ENCODE measurements around the gene FUNDC2.

Gene FUNDC2

GRCh38 chrX:155054255-155054654, 27.6 kb downstream of the FUNDC2 start:
- Histone ChIP-seq H3K4me2 (ENCODE audit: insufficient read depth, low read length, poor library complexity, severe bottlenecking) (no peak overlapping the region), H3K23ac (ENCODE audit: low read depth, low read length, poor library complexity) (no peak overlapping the region), H4K8ac (ENCODE audit: low read depth, low read length) (no peak overlapping the region), H2BK120ac (ENCODE audit: low read depth, low read length) (no peak overlapping the region), H3K36me3 (replicated peaks in 1 of 2; ENCODE audit: control insufficient read depth in 2 of 2, insufficient read depth in 2 of 2, low read length in 2 of 2) (peaks cover 0 to 46% of the 10 kb centered on the region in 2 donors), H3K14ac (ENCODE audit: low read length) (no peak overlapping the region), H3K9ac (ENCODE audit: low read depth, low read length, poor library complexity) (no peak overlapping the region), H4K91ac (ENCODE audit: low read depth, low read length, poor library complexity) (no peak overlapping the region), H2AK5ac (ENCODE audit: low read depth, low read length) (no peak overlapping the region), H3K27ac (replicated peaks; ENCODE audit: low read length) (no peak overlapping the region), H3K4me1 (ENCODE audit: control insufficient read depth in 2 of 2, insufficient read depth in 1 of 2, low read depth in 1 of 2, low read length in 2 of 2) (peaks cover 0 to 5% of the 10 kb centered on the region in 2 donors), H3K79me1 (ENCODE audit: low read depth, low read length) (peaks cover under 1% of the 10 kb centered on the region), H3K4me3 (ENCODE audit: low read length in 2 of 2) (no peak overlapping the region), H2AFZ (ENCODE audit: low read length) (no peak overlapping the region), H3K27me3 (ENCODE audit: control insufficient read depth in 3 of 3, insufficient read depth in 3 of 3, low read depth in 1 of 3, low read length in 3 of 3) (no peaks in the 10 kb centered on the region), H2BK12ac (ENCODE audit: low read length) (no peak overlapping the region), H2BK5ac (ENCODE audit: low read length) (no peak overlapping the region), H3K9me3 (replicated peaks in 1 of 2; ENCODE audit: control insufficient read depth in 2 of 2, insufficient read depth in 1 of 2, low read depth in 1 of 2, low read length in 2 of 2) (no peaks in the 10 kb centered on the region), H2BK15ac (ENCODE audit: low read length) (no peak overlapping the region), H3K18ac (ENCODE audit: low read length) (no peak overlapping the region), H3K4ac (ENCODE audit: low read length) (no peak overlapping the region)
- no CpG with 5 or more reads among the region's 4 CpGs for WGBS, 2 donors (ENCODE audit: extremely low coverage in 2 of 2, insufficient read length in 2 of 2, insufficient replicate concordance in 1 of 2)
- DNase-seq (ENCODE audit: low spot score): no peak

- Histone ChIP-seq H2AFZ (ENCODE audit: low read length) (no peak overlapping the region), H2BK120ac (ENCODE audit: low read depth, low read length) (no peak overlapping the region), H3K27ac (replicated peaks; ENCODE audit: low read length) (no peak overlapping the region), H2BK12ac (ENCODE audit: low read length) (no peak overlapping the region), H3K14ac (ENCODE audit: low read length) (no peak overlapping the region), H3K4me2 (ENCODE audit: insufficient read depth, low read length, poor library complexity, severe bottlenecking) (no peak overlapping the region), H3K79me1 (ENCODE audit: low read depth, low read length) (no peaks in the 10 kb centered on the region), H4K91ac (ENCODE audit: low read depth, low read length, poor library complexity) (no peak overlapping the region), H3K4me3 (ENCODE audit: low read length in 2 of 2) (no peak overlapping the region), H4K8ac (ENCODE audit: low read depth, low read length) (no peak overlapping the region), H3K4ac (ENCODE audit: low read length) (no peak overlapping the region), H3K9ac (ENCODE audit: low read depth, low read length, poor library complexity) (no peak overlapping the region), H3K18ac (ENCODE audit: low read length) (no peak overlapping the region), H3K9me3 (replicated peaks in 1 of 2; ENCODE audit: control insufficient read depth in 2 of 2, insufficient read depth in 1 of 2, low read depth in 1 of 2, low read length in 2 of 2) (no peaks in the 10 kb centered on the region), H2AK5ac (ENCODE audit: low read depth, low read length) (no peak overlapping the region), H3K27me3 (ENCODE audit: control insufficient read depth in 3 of 3, insufficient read depth in 3 of 3, low read depth in 1 of 3, low read length in 3 of 3) (no peaks in the 10 kb centered on the region), H2BK15ac (ENCODE audit: low read length) (no peak overlapping the region), H3K23ac (ENCODE audit: low read depth, low read length, poor library complexity) (no peak overlapping the region), H2BK5ac (ENCODE audit: low read length) (no peak overlapping the region), H3K36me3 (replicated peaks in 1 of 2; ENCODE audit: control insufficient read depth in 2 of 2, insufficient read depth in 2 of 2, low read length in 2 of 2) (peaks cover 0 to 54% of the 10 kb centered on the region in 2 donors), H3K4me1 (ENCODE audit: control insufficient read depth in 2 of 2, insufficient read depth in 1 of 2, low read depth in 1 of 2, low read length in 2 of 2) (peaks cover 0 to 5% of the 10 kb centered on the region in 2 donors)
- no peak for DNase-seq (ENCODE audit: low spot score)
- no CpG with 5 or more reads among the region's 3 CpGs for WGBS, 2 donors (ENCODE audit: extremely low coverage in 2 of 2, insufficient read length in 2 of 2, insufficient replicate concordance in 1 of 2)
Observed at GRCh38 chrX:155055494-155055893, 28.9 kb downstream of the FUNDC2 start.

GRCh38 chrX:155056471-155056870, 29.8 kb downstream of the FUNDC2 start:
- Histone ChIP-seq H3K18ac (ENCODE audit: low read length) (no peak overlapping the region), H3K4me3 (ENCODE audit: low read length in 2 of 2) (no peak overlapping the region), H3K27ac (replicated peaks; ENCODE audit: low read length) (no peak overlapping the region), H3K27me3 (ENCODE audit: control insufficient read depth in 3 of 3, insufficient read depth in 3 of 3, low read depth in 1 of 3, low read length in 3 of 3) (no peaks in the 10 kb centered on the region), H2BK5ac (ENCODE audit: low read length) (no peak overlapping the region), H4K8ac (ENCODE audit: low read depth, low read length) (no peak overlapping the region), H3K4me1 (ENCODE audit: control insufficient read depth in 2 of 2, insufficient read depth in 1 of 2, low read depth in 1 of 2, low read length in 2 of 2) (peaks cover 0 to 5% of the 10 kb centered on the region in 2 donors), H3K4me2 (ENCODE audit: insufficient read depth, low read length, poor library complexity, severe bottlenecking) (no peak overlapping the region), H4K91ac (ENCODE audit: low read depth, low read length, poor library complexity) (no peak overlapping the region), H2BK15ac (ENCODE audit: low read length) (no peak overlapping the region), H3K23ac (ENCODE audit: low read depth, low read length, poor library complexity) (no peak overlapping the region), H2AK5ac (ENCODE audit: low read depth, low read length) (no peak overlapping the region), H3K9me3 (replicated peaks in 1 of 2; ENCODE audit: control insufficient read depth in 2 of 2, insufficient read depth in 1 of 2, low read depth in 1 of 2, low read length in 2 of 2) (no peaks in the 10 kb centered on the region), H2BK12ac (ENCODE audit: low read length) (no peak overlapping the region), H3K14ac (ENCODE audit: low read length) (no peak overlapping the region), H3K4ac (ENCODE audit: low read length) (no peak overlapping the region), H3K36me3 (replicated peaks in 1 of 2; ENCODE audit: control insufficient read depth in 2 of 2, insufficient read depth in 2 of 2, low read length in 2 of 2) (peaks cover 0 to 58% of the 10 kb centered on the region in 2 donors), H2BK120ac (ENCODE audit: low read depth, low read length) (no peak overlapping the region), H3K9ac (ENCODE audit: low read depth, low read length, poor library complexity) (no peak overlapping the region), H3K79me1 (ENCODE audit: low read depth, low read length) (no peaks in the 10 kb centered on the region), H2AFZ (ENCODE audit: low read length) (no peak overlapping the region)
- no CpG with 5 or more reads among the region's 1 CpG for WGBS, 2 donors (ENCODE audit: extremely low coverage in 2 of 2, insufficient read length in 2 of 2, insufficient replicate concordance in 1 of 2)
- DNase-seq (ENCODE audit: low spot score): no peak

- H2AK5ac ChIP-seq (ENCODE audit: low read depth, low read length): no peak overlapping the region
- no peaks in the 10 kb centered on the region for H3K79me1 ChIP-seq (ENCODE audit: low read depth, low read length)
- H2BK12ac ChIP-seq (ENCODE audit: low read length): no peak overlapping the region
- peak overlapping the region; percentile 65 for H4K8ac ChIP-seq (ENCODE audit: low read depth, low read length)
- no peak overlapping the region for H3K23ac ChIP-seq (ENCODE audit: low read depth, low read length, poor library complexity)
- no peak overlapping the region for H3K18ac ChIP-seq (ENCODE audit: low read length)
- peaks cover 0 to 55% of the 10 kb centered on the region in 2 donors for H3K36me3 ChIP-seq (replicated peaks in 1 of 2; ENCODE audit: control insufficient read depth in 2 of 2, insufficient read depth in 2 of 2, low read length in 2 of 2)
- WGBS, 2 donors (ENCODE audit: extremely low coverage in 2 of 2, insufficient read length in 2 of 2, insufficient replicate concordance in 1 of 2): no CpG with 5 or more reads among the region's 25 CpGs
- H3K14ac ChIP-seq (ENCODE audit: low read length): no peak overlapping the region
- no peak overlapping the region for H3K9ac ChIP-seq (ENCODE audit: low read depth, low read length, poor library complexity)
- H2BK120ac ChIP-seq (ENCODE audit: low read depth, low read length): no peak overlapping the region
- H3K4me3 ChIP-seq (ENCODE audit: low read length in 2 of 2): no peak overlapping the region
- H3K27ac ChIP-seq (replicated peaks; ENCODE audit: low read length): no peak overlapping the region
- peak overlapping the region; percentile 2 for H3K4me2 ChIP-seq (ENCODE audit: insufficient read depth, low read length, poor library complexity, severe bottlenecking)
- H3K4me1 ChIP-seq (ENCODE audit: control insufficient read depth in 2 of 2, insufficient read depth in 1 of 2, low read depth in 1 of 2, low read length in 2 of 2): peaks cover 0 to 5% of the 10 kb centered on the region in 2 donors
- H2AFZ ChIP-seq (ENCODE audit: low read length): no peak overlapping the region
- DNase-seq (ENCODE audit: low spot score): peak; percentile 64
- no peaks in the 10 kb centered on the region for H3K9me3 ChIP-seq (replicated peaks in 1 of 2; ENCODE audit: control insufficient read depth in 2 of 2, insufficient read depth in 1 of 2, low read depth in 1 of 2, low read length in 2 of 2)
- H3K27me3 ChIP-seq (ENCODE audit: control insufficient read depth in 3 of 3, insufficient read depth in 3 of 3, low read depth in 1 of 3, low read length in 3 of 3): no peaks in the 10 kb centered on the region
- H2BK15ac ChIP-seq (ENCODE audit: low read length): no peak overlapping the region
- no peak overlapping the region for H3K4ac ChIP-seq (ENCODE audit: low read length)
- no peak overlapping the region for H4K91ac ChIP-seq (ENCODE audit: low read depth, low read length, poor library complexity)
- H2BK5ac ChIP-seq (ENCODE audit: low read length): no peak overlapping the region
Observed at GRCh38 chrX:155056877-155057792, 30.5 kb downstream of the FUNDC2 start.
